ENCODE results near the gene INPP5J. TPM values are rescaled to one million over a fixed set of nuclear protein-coding genes. Genes with fewer than 3 reads are reported as not detected.
"Not testable (repeated sequence)": the region's sequence is repeated elsewhere in the genome, so short reads cannot be mapped to it uniquely, and the experiment has no call there.

The INPP5J gene
- total RNA-seq = under 1 TPM in 5 of 7 donors, not detected in 2; 0.23 to 0.87 (median 0.60) TPM
- under 1 TPM; 0.14 to 0.51 (median 0.33) TPM for polyA plus RNA-seq
- long read RNA-seq, donor 1 = 0 reads
- long read RNA-seq, donor 2 = 0 reads

GRCh38 chr22:31122532-31123291 lies at the start of gene INPP5J:
Gene INPP5J, plus strand, starts transcription at chr22:31122966. Its CDS starts 49 bp downstream, at chr22:31123015.
- H3K4me3 ChIP-seq = peak within 1 kb of the TSS in 1 of 8 donors; percentile 22
- intact Hi-C loops (cut with DNase I; ENCODE audit: low total_unique reads) = no loop called here
- no peaks in the 10 kb centered on the region for H3K9me3 ChIP-seq
- TF ChIP-seq POLR2A (IDR thresholded peaks at IDR 0.05) (no peak), POLR2AphosphoS5 (IDR thresholded peaks at IDR 0.05) (no peak), CTCF (IDR thresholded peaks at IDR 0.05 in 8 of 11, conservative IDR thresholded peaks at IDR 0.05 in 3 of 11) (no peak)
- WGBS, 5 donors = 41 to 75% (median 57%) methylated on average over 8 to 10 of the region's 10 CpGs
- H3K27ac ChIP-seq = no peak within 1 kb of the TSS
- peaks cover 0 to 12% (median 0%) of the 10 kb centered on the region in 7 donors for H3K27me3 ChIP-seq (replicated peaks in 1 of 7)
- DNase-seq = peak; percentile 51
- H3K36me3 ChIP-seq = no peaks in the 10 kb centered on the region
- peaks cover 0 to 20% (median 4%) of the 10 kb centered on the region in 6 donors for H3K4me1 ChIP-seq

- H3K9me3 ChIP-seq; DNase-seq; H3K4me3 ChIP-seq; H3K27me3 ChIP-seq (replicated peaks in 1 of 7); H3K36me3 ChIP-seq; intact Hi-C loops (cut with DNase I; ENCODE audit: low total_unique reads): not testable (repeated sequence)
- WGBS, 5 donors = 40 to 74% (median 56%) methylated on average over 3 to 9 of the region's 9 CpGs
- peak in 2 of 3 donors; percentile 27 to 67 for TF ChIP-seq POLR2AphosphoS5 (IDR thresholded peaks at IDR 0.05)
- H3K27ac ChIP-seq = peak overlapping the region in 2 of 8 donors; percentile 5 to 49
- H3K4me1 ChIP-seq = peaks cover 0 to 15% (median under 1%) of the 10 kb centered on the region in 6 donors
Observed at GRCh38 chr22:31073125-31073524, 49.6 kb upstream of the INPP5J start.

- H3K27ac ChIP-seq = peak overlapping the region in 4 of 8 donors; percentile 5 to 49 (median 28)
- H3K36me3 ChIP-seq; H3K4me3 ChIP-seq; intact Hi-C loops (cut with DNase I; ENCODE audit: low total_unique reads); H3K9me3 ChIP-seq; DNase-seq; H3K27me3 ChIP-seq (replicated peaks in 1 of 7): not testable (repeated sequence)
- 62 to 90% (median 80%) methylated on average over 4 to 5 of the region's 5 CpGs for WGBS, 5 donors
- peaks cover 0 to 20% (median 2%) of the 10 kb centered on the region in 6 donors for H3K4me1 ChIP-seq
Observed at GRCh38 chr22:31073545-31074145, 49.1 kb upstream of the INPP5J start.

- Histone ChIP-seq H3K4me1 (peaks cover 0 to 34% (median 10%) of the 10 kb centered on the region in 6 donors), H3K36me3 (no peaks in the 10 kb centered on the region), H3K9me3 (no peaks in the 10 kb centered on the region), H3K27me3 (replicated peaks in 1 of 7) (no peaks in the 10 kb centered on the region), H3K27ac (peak overlapping the region in 7 of 8 donors; percentile 2 to 73 (median 64)), H3K4me3 (no peak overlapping the region)
- 70 to 83% (median 75%) methylated on average over 8 to 15 of the region's 15 CpGs for WGBS, 5 donors
- peak; percentile 77 for DNase-seq
- intact Hi-C loops (cut with DNase I; ENCODE audit: low total_unique reads) = no loop called here
- TF ChIP-seq POLR2AphosphoS5 (IDR thresholded peaks at IDR 0.05) = peak; percentile 49 to 73 (median 52)
- TF ChIP-seq CTCF (IDR thresholded peaks at IDR 0.05 in 8 of 11, conservative IDR thresholded peaks at IDR 0.05 in 3 of 11) = no peak
- TF ChIP-seq POLR2A (IDR thresholded peaks at IDR 0.05) = no peak
Observed at GRCh38 chr22:31075961-31076360, 46.8 kb upstream of the INPP5J start.

GRCh38 chr22:31077681-31078080 lies 45.1 kb upstream of the INPP5J start:
- Histone ChIP-seq H3K27ac (peak overlapping the region in 2 of 8 donors; percentile 34 to 49), H3K4me3 (no peak overlapping the region), H3K36me3 (no peaks in the 10 kb centered on the region), H3K27me3 (replicated peaks in 1 of 7) (no peaks in the 10 kb centered on the region), H3K9me3 (no peaks in the 10 kb centered on the region), H3K4me1 (peaks cover 0 to 48% (median 25%) of the 10 kb centered on the region in 6 donors)
- 66 to 93% (median 91%) methylated on average over 4 to 6 of the region's 6 CpGs for WGBS, 5 donors
- no peak for TF ChIP-seq POLR2AphosphoS5 (IDR thresholded peaks at IDR 0.05)
- TF ChIP-seq POLR2A (IDR thresholded peaks at IDR 0.05) = no peak
- no peak for TF ChIP-seq CTCF (IDR thresholded peaks at IDR 0.05 in 8 of 11, conservative IDR thresholded peaks at IDR 0.05 in 3 of 11)
- DNase-seq = no peak
- intact Hi-C loops (cut with DNase I; ENCODE audit: low total_unique reads) = no loop called here

GRCh38 chr22:31078389-31078788 lies 44.4 kb upstream of the INPP5J start:
- intact Hi-C loops (cut with DNase I; ENCODE audit: low total_unique reads); H3K4me3 ChIP-seq; H3K9me3 ChIP-seq; H3K36me3 ChIP-seq; DNase-seq; H3K27me3 ChIP-seq (replicated peaks in 1 of 7): not testable (repeated sequence)
- WGBS, 5 donors = 76 to 93% (median 77%) methylated on average over 2 of the region's 2 CpGs
- H3K4me1 ChIP-seq = peaks cover under 1 to 49% (median 33%) of the 10 kb centered on the region in 6 donors
- H3K27ac ChIP-seq = peak overlapping the region in 3 of 8 donors; percentile 1 to 49 (median 34)

All from spleen (tissue), 13 donors.